BJ (cell line): ENCODE data around the gene ATP10D. TPM values are rescaled to one million over a fixed set of nuclear protein-coding genes. Genes with fewer than 3 reads are reported as not detected.

Source experiments
- CTCF ChIA-PET: fragments of 350-600 bp; formaldehyde crosslinking; extraction: SDS; loops from one replicate; lab custom pipeline; 2021; ENCODE audit warnings: antibody characterized with exemption, inconsistent platforms; lab: Yijun Ruan, JAX
- POLR2A ChIA-PET: fragments of 300-600 bp; sonication (Branson Sonifier 250); formaldehyde crosslinking; extraction: SDS; loops from one replicate; lab custom pipeline; 2021; ENCODE audit warnings: antibody characterized with exemption; lab: Charles Lee
- DNase-seq: peaks from one replicate; pipeline ENCODE4 v3.0.0-alpha.2; 2011; ENCODE audit warnings: low read depth
- H3K27me3 ChIP-seq: 2 replicates; pipeline ENCODE4 v1.6.0; 2011; ENCODE audit warnings: low read length; ENCODE audit not compliant: control insufficient read depth, insufficient read depth
- H3K36me3 ChIP-seq: 2 replicates; pipeline ENCODE4 v1.5.1; 2011; ENCODE audit warnings: low read length; ENCODE audit not compliant: control insufficient read depth, insufficient read depth
- H3K4me3 ChIP-seq: 2 replicates; pipeline ENCODE4 v1.5.1; 2011; ENCODE audit warnings: low read depth, mild to moderate bottlenecking, control low read depth, low read length
- polyA plus RNA-seq: library from polyadenylated mRNA; depleted of rRNA; stranded (reverse); fragments of >200 nt; gene quantifications from 2 replicates; pipeline ENCODE4 v1.2.3, GENCODE V29; 2011
- TF ChIP-seq, protein P1 (sequence below): IDR thresholded peaks from 2 replicates; pipeline ENCODE4 v1.5.1; 2011; ENCODE audit warnings: low read depth, mild to moderate bottlenecking, control low read depth, inconsistent platforms, low read length, moderate library complexity; ENCODE audit not compliant: insufficient read depth

The ATP10D gene
- polyA plus RNA-seq, 1 experiment, result 65.5 TPM

GRCh38 chr4:47561331-47561730 is 76.3 kb downstream of the ATP10D start:
- no peak for DNase-seq
- ChIA-PET CTCF (interaction anchor here (1.0 kb wide), 1 partner anchor 50 kb away, joined by 3 read pairs; no protein-coding TSS in a partner anchor), POLR2A (no interaction called here)
- TF ChIP-seq, protein P1, sequence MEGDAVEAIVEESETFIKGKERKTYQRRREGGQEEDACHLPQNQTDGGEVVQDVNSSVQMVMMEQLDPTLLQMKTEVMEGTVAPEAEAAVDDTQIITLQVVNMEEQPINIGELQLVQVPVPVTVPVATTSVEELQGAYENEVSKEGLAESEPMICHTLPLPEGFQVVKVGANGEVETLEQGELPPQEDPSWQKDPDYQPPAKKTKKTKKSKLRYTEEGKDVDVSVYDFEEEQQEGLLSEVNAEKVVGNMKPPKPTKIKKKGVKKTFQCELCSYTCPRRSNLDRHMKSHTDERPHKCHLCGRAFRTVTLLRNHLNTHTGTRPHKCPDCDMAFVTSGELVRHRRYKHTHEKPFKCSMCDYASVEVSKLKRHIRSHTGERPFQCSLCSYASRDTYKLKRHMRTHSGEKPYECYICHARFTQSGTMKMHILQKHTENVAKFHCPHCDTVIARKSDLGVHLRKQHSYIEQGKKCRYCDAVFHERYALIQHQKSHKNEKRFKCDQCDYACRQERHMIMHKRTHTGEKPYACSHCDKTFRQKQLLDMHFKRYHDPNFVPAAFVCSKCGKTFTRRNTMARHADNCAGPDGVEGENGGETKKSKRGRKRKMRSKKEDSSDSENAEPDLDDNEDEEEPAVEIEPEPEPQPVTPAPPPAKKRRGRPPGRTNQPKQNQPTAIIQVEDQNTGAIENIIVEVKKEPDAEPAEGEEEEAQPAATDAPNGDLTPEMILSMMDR, result no peak
- Histone ChIP-seq H3K4me3 (no peak overlapping the region), H3K27me3 (no peaks in the 10 kb centered on the region), H3K36me3 (peaks cover 10% of the 10 kb centered on the region)

GRCh38 chr4:47562297-47562696 is 77.2 kb downstream of the ATP10D start:
- DNase-seq, result no peak
- Histone ChIP-seq H3K36me3 (peaks cover 10% of the 10 kb centered on the region), H3K27me3 (no peaks in the 10 kb centered on the region), H3K4me3 (no peak overlapping the region)
- CTCF ChIA-PET, result no interaction called here
- POLR2A ChIA-PET, result no interaction called here
- TF ChIP-seq, protein P1, result no peak

- Histone ChIP-seq H3K27me3 (no peaks in the 10 kb centered on the region), H3K4me3 (no peak overlapping the region), H3K36me3 (peaks cover 5% of the 10 kb centered on the region)
- TF ChIP-seq, protein P1, result no peak
- ChIA-PET CTCF (interaction anchor here (0.8 to 1.5 kb wide), 3 partner anchors 12 to 103 kb away, joined by 3 read pairs; partner anchors contain the start of gene COMMD8), POLR2A (no interaction called here)
- no peak for DNase-seq
Measured at GRCh38 chr4:47566566-47566965, 81.5 kb downstream of the ATP10D start.

DNA sequence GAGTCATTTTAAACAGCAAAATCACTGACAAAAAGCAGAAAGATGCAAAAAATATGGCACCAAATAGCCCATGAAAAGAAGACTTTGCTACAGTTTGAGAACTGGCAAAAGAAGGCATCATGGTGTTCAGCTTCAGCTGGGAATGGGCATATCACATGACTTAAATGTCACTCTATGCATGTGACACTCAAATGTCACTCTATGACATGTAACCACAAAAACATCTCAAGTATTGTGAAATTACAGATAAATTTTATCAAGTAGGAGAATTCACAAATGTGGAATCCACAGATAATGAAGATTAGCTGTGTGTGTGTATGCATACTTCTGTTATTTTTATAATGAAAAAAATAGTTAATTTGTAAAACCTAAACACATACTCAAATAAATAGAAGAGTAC is 81.9 kb downstream of the ATP10D start:
- Histone ChIP-seq H3K27me3 (no peaks in the 10 kb centered on the region), H3K36me3 (peaks cover 5% of the 10 kb centered on the region), H3K4me3 (no peak overlapping the region)
- CTCF ChIA-PET, result interaction anchor here (0.8 to 1.5 kb wide), 3 partner anchors 12 to 103 kb away, joined by 3 read pairs; partner anchors contain the start of gene COMMD8
- POLR2A ChIA-PET, result no interaction called here
- no peak for DNase-seq
- TF ChIP-seq, protein P1, result no peak

- TF ChIP-seq, protein P1, result no peak
- ChIA-PET POLR2A (no interaction called here), CTCF (interaction anchor here (0.5 to 1.5 kb wide), 5 partner anchors 9 to 126 kb away, joined by 3 to 6 read pairs (median 3); no protein-coding TSS in a partner anchor)
- Histone ChIP-seq H3K36me3 (peaks cover 5% of the 10 kb centered on the region), H3K27me3 (no peaks in the 10 kb centered on the region), H3K4me3 (no peak overlapping the region)
- DNase-seq, result no peak
Measured at GRCh38 chr4:47567511-47567910, 82.4 kb downstream of the ATP10D start.
